HEK293 (cell line): ENCODE measurements around the gene NANOS3.

ENCODE experiments used
- CTCF ChIA-PET: fragments of 350-600 bp; formaldehyde crosslinking; extraction: SDS; loops from one replicate; lab custom pipeline; 2021; ENCODE audit warnings: antibody characterized with exemption; lab: Yijun Ruan, JAX
- POLR2A ChIA-PET: fragments of 300-600 bp; formaldehyde crosslinking; extraction: SDS; loops from one replicate; lab custom pipeline; 2020; ENCODE audit warnings: antibody characterized with exemption, inconsistent platforms; lab: Yijun Ruan, JAX
- H3K27ac ChIP-seq: fragments of 200-500 bp; sonication (Bioruptor generic); 2 replicates; pipeline ENCODE4 v1.5.1; 2014; ENCODE audit warnings: low read depth, low read length, control low read depth, inconsistent platforms; ENCODE audit errors: extremely low read depth
- H3K36me3 ChIP-seq, 2 experiments: fragments of 200-500 bp in 1 of 2; sonication (Bioruptor generic) in 1 of 2; 1 replicate in 1 of 2; 2 replicates in 1 of 2; pipeline ENCODE4 v1.5.1; 2014 to 2017; ENCODE audit warnings: inconsistent platforms in 2 of 2, low read length in 2 of 2; ENCODE audit not compliant: control insufficient read depth in 2 of 2, insufficient read depth in 1 of 2
- H3K4me1 ChIP-seq: fragments of 200-500 bp; sonication (Bioruptor generic); 2 replicates; pipeline ENCODE4 v1.5.1; 2014; ENCODE audit warnings: mild to moderate bottlenecking, low read length, inconsistent platforms; ENCODE audit not compliant: control insufficient read depth, insufficient read depth
- H3K4me3 ChIP-seq: 2 replicates; pipeline ENCODE4 v1.5.1; 2011; ENCODE audit warnings: low read depth, mild to moderate bottlenecking, control low read depth, low read length, moderate library complexity
- H3K9me3 ChIP-seq: fragments of 200-500 bp; sonication (Bioruptor generic); 2 replicates; pipeline ENCODE4 v1.5.1; 2014; ENCODE audit warnings: low read depth, low read length, inconsistent platforms; ENCODE audit not compliant: control insufficient read depth, insufficient read depth
- CTCF ChIP-seq: fragments of 450-650 bp; formaldehyde crosslinking; IDR thresholded peaks from 2 replicates; pipeline ENCODE4 v1.5.1; 2016; ENCODE audit warnings: missing biosample characterization, missing genetic modification characterization
- ELK4 ChIP-seq: IDR thresholded peaks from 2 replicates; pipeline ENCODE4 v1.6.1; 2011; ENCODE audit warnings: mild to moderate bottlenecking, low read depth, low read length, borderline replicate concordance
- IKZF3 ChIP-seq: fragments of 450-650 bp; IDR thresholded peaks from 2 replicates; pipeline ENCODE4 v1.5.0; 2018; ENCODE audit warnings: missing biosample characterization, mild to moderate bottlenecking, missing genetic modification characterization, moderate library complexity
- SP7 ChIP-seq: fragments of 450-650 bp; formaldehyde crosslinking; IDR thresholded peaks from 2 replicates; pipeline ENCODE4 v1.5.1; 2016; ENCODE audit warnings: missing biosample characterization, missing genetic modification characterization
- TSHZ1 ChIP-seq: fragments of 450-650 bp; formaldehyde crosslinking; IDR thresholded peaks from 2 replicates; pipeline ENCODE4 v1.5.1; 2016; ENCODE audit warnings: missing biosample characterization, missing genetic modification characterization, borderline replicate concordance
- YY2 ChIP-seq: fragments of 450-650 bp; formaldehyde crosslinking; IDR thresholded peaks from 2 replicates; pipeline ENCODE4 v1.5.1; 2016; ENCODE audit warnings: missing biosample characterization, missing genetic modification characterization
- ZBTB6 ChIP-seq: fragments of 450-650 bp; formaldehyde crosslinking; IDR thresholded peaks from 2 replicates; pipeline ENCODE4 v1.5.1; 2017; ENCODE audit warnings: missing biosample characterization, missing genetic modification characterization
- ZFP41 ChIP-seq: fragments of 450-650 bp; formaldehyde crosslinking; IDR thresholded peaks from 2 replicates; pipeline ENCODE4 v1.5.1; 2016; ENCODE audit warnings: missing biosample characterization, missing genetic modification characterization, borderline replicate concordance
- ZNF132 ChIP-seq: fragments of 450-650 bp; formaldehyde crosslinking; IDR thresholded peaks from 2 replicates; pipeline ENCODE4 v1.5.1; 2017; ENCODE audit warnings: missing biosample characterization, missing genetic modification characterization, borderline replicate concordance
- ZNF148 ChIP-seq: fragments of 450-650 bp; formaldehyde crosslinking; IDR thresholded peaks from 2 replicates; pipeline ENCODE4 v1.5.0; 2017; ENCODE audit warnings: missing biosample characterization, missing genetic modification characterization, borderline replicate concordance
- ZNF16 ChIP-seq: fragments of 450-650 bp; formaldehyde crosslinking; IDR thresholded peaks from 2 replicates; pipeline ENCODE4 v1.5.1; 2016; ENCODE audit warnings: low read depth, missing biosample characterization, missing genetic modification characterization
- ZNF174 ChIP-seq: fragments of 450-650 bp; formaldehyde crosslinking; IDR thresholded peaks from 2 replicates; pipeline ENCODE4 v1.5.0; 2017; ENCODE audit warnings: missing biosample characterization, mild to moderate bottlenecking, missing genetic modification characterization
- ZNF175 ChIP-seq: fragments of 450-650 bp; formaldehyde crosslinking; IDR thresholded peaks from 2 replicates; pipeline ENCODE4 v1.5.1; 2016; ENCODE audit warnings: missing biosample characterization, missing genetic modification characterization
- ZNF2 ChIP-seq: fragments of 450-650 bp; formaldehyde crosslinking; IDR thresholded peaks from 2 replicates; pipeline ENCODE4 v1.5.1; 2016; ENCODE audit warnings: missing biosample characterization, missing genetic modification characterization
- ZNF248 ChIP-seq: fragments of 450-650 bp; formaldehyde crosslinking; IDR thresholded peaks from 2 replicates; pipeline ENCODE4 v1.5.1; 2017; ENCODE audit warnings: missing biosample characterization, missing genetic modification characterization
- ZNF335 ChIP-seq: fragments of 450-650 bp; formaldehyde crosslinking; conservative IDR thresholded peaks from 2 replicates; pipeline ENCODE4 v1.5.1; 2016; ENCODE audit warnings: missing biosample characterization, missing genetic modification characterization
- ZNF362 ChIP-seq: fragments of 450-650 bp; formaldehyde crosslinking; IDR thresholded peaks from 2 replicates; pipeline ENCODE4 v1.5.1; 2016; ENCODE audit warnings: missing biosample characterization, missing genetic modification characterization
- ZNF398 ChIP-seq: fragments of 450-650 bp; formaldehyde crosslinking; IDR thresholded peaks from 2 replicates; pipeline ENCODE4 v1.5.1; 2017; ENCODE audit warnings: missing biosample characterization, missing genetic modification characterization
- ZNF416 ChIP-seq: fragments of 450-650 bp; formaldehyde crosslinking; IDR thresholded peaks from 2 replicates; pipeline ENCODE4 v1.5.1; 2016; ENCODE audit warnings: missing biosample characterization, missing genetic modification characterization
- ZNF510 ChIP-seq: fragments of 450-650 bp; formaldehyde crosslinking; IDR thresholded peaks from 2 replicates; pipeline ENCODE4 v1.5.1; 2018; ENCODE audit warnings: mild to moderate bottlenecking, missing genetic modification characterization, missing biosample characterization; ENCODE audit not compliant: insufficient replicate concordance

NANOS3 gene

GRCh38 chr19:13909430-13909829, 32.5 kb downstream of the NANOS3 start:
- Histone ChIP-seq H3K36me3 (peaks cover 27 to 48% of the 10 kb centered on the region in 2 experiments; a peak in 2 of 3 replicates), H3K9me3 (no peaks in the 10 kb centered on the region), H3K4me1 (no peaks in the 10 kb centered on the region; the same call in 1 of the 2 replicates), H3K4me3 (no peak overlapping the region), H3K27ac (no peak overlapping the region)
- ChIA-PET CTCF (interaction anchor here (0.5 kb wide), 1 partner anchor 97 kb away, joined by 3 read pairs; the partner anchor contains the start of gene RFX1), POLR2A (interaction anchor here (0.7 kb wide), 2 partner anchors 9 to 976 kb away, joined by 3 read pairs; partner anchors contain the start of gene FARSA)
- TF ChIP-seq IKZF3 (tag by site-specific recombination) (no peak), ZNF416 (tag by site-specific recombination) (no peak), ZNF362 (tag by site-specific recombination) (no peak), ZNF398 (tag by site-specific recombination) (no peak), ZNF132 (tag by site-specific recombination) (no peak), ZNF248 (tag by site-specific recombination) (no peak), ZBTB6 (tag by site-specific recombination) (no peak), ZNF174 (tag by site-specific recombination) (no peak)

GRCh38 chr19:13913352-13913751, 36.4 kb downstream of the NANOS3 start:
- Histone ChIP-seq H3K9me3 (no peaks in the 10 kb centered on the region), H3K4me3 (no peak overlapping the region)
- CTCF ChIA-PET: no interaction called here
- POLR2A ChIA-PET: no interaction called here
- TF ChIP-seq ZNF148 (tag by site-specific recombination) (no peak), ZFP41 (no peak), ZNF2 (tag by site-specific recombination) (no peak), ELK4 (no peak), CTCF (tag by site-specific recombination) (no peak), ZNF510 (no peak), ZNF16 (tag by site-specific recombination) (no peak), ZNF335 (tag by site-specific recombination) (no peak), YY2 (tag by site-specific recombination) (no peak), ZNF175 (tag by site-specific recombination) (no peak), SP7 (tag by site-specific recombination) (no peak), TSHZ1 (tag by site-specific recombination) (no peak)
- TF ChIP-seq, all 188 proteins: peak for 0
- Histone ChIP-seq H3K4me1 (no peaks in the 10 kb centered on the region), H3K27ac (no peak overlapping the region), H3K36me3 (peaks cover 59 to 82% of the 10 kb centered on the region in 2 experiments)
